Heart right ventricle (tissue), 16 donors: ENCODE data around the gene CERS4. TPM values are rescaled to one million over a fixed set of nuclear protein-coding genes. Genes with fewer than 3 reads are reported as not detected.

Experiments
- ATAC-seq, 8 donors: fragments of 200-7000 bp; cut with Tn5 transposase; one replicate each; pipeline ENCODE4 v1.9.1; 2020; ENCODE audit warnings: mild to moderate bottlenecking in 8 of 8, moderate library complexity in 8 of 8, moderate number of reproducible peaks in 1 of 8
- DNase-seq, 2 donors: peaks; one replicate each; pipeline ENCODE4 v3.0.0-alpha.2; 2020
- H3K27ac ChIP-seq, 10 donors: fragments of 200-600 bp; sonication (generic) in 2 of 10; one replicate each; pipeline versions ENCODE4 v1.5.0 to v1.8.0; 2020 to 2022; ENCODE audit warnings: mild to moderate bottlenecking in 3 of 10
- H3K27me3 ChIP-seq, 7 donors: fragments of 200-600 bp; one replicate each; pipeline ENCODE4 v1.8.0; 2021 to 2022; ENCODE audit warnings: mild to moderate bottlenecking in 2 of 7
- H3K36me3 ChIP-seq, 9 donors: fragments of 200-600 bp; sonication (generic) in 1 of 9; one replicate each; pipeline versions ENCODE4 v1.5.0 to v1.8.0; 2020 to 2022; ENCODE audit warnings: mild to moderate bottlenecking in 2 of 9
- H3K4me1 ChIP-seq, 9 donors: fragments of 200-600 bp; sonication (generic) in 1 of 9; one replicate each; pipeline versions ENCODE4 v1.5.0 to v1.8.0; 2020 to 2022; ENCODE audit warnings: mild to moderate bottlenecking in 4 of 9
- H3K4me3 ChIP-seq, 10 donors: fragments of 200-600 bp; sonication (generic) in 2 of 10; one replicate each; pipeline versions ENCODE4 v1.5.0 to v1.8.0; 2020 to 2022; ENCODE audit warnings: mild to moderate bottlenecking in 7 of 10, moderate library complexity in 2 of 10
- H3K9me3 ChIP-seq, 11 donors: fragments of 200-600 bp in 10 of 11; sonication (generic) in 2 of 11; one replicate each; pipeline versions ENCODE4 v1.5.0 to v1.8.0; 2013 to 2022; ENCODE audit warnings: mild to moderate bottlenecking in 2 of 11, control low read depth in 1 of 11, moderate library complexity in 1 of 11
- CTCF ChIP-seq, 9 donors: fragments of 200-600 bp; sonication (generic) in 2 of 9; IDR thresholded peaks; one replicate each; pipeline versions ENCODE4 v1.5.0 to v1.8.0; 2021 to 2022; ENCODE audit warnings: antibody characterized with exemption in 9 of 9, mild to moderate bottlenecking in 5 of 9, moderate library complexity in 1 of 9
- WGBS, 2 donors: extraction: QIAGEN DNeasy Blood & Tissue Kit; methylation state at CpG; one replicate each; pipeline ENCODE4 v1.1.7; 2013; ENCODE audit warnings: inconsistent platforms in 1 of 2; 5-methylcytosine and 5-hydroxymethylcytosine counted together
- intact Hi-C, 10 donors: fragments of 100-400 bp; cut with DNase I; formaldehyde crosslinking; loops; one replicate each; pipeline versions ENCODE4 v1.11.1 to v1.14.2; 2022
- polyA plus RNA-seq, 2 donors: library from polyadenylated mRNA; stranded (reverse); fragments of 200-250 nt; gene quantifications; one replicate each; pipeline ENCODE4 v1.2.3, GENCODE V29; 2013
- total RNA-seq, 10 donors: library from RNA; stranded (reverse); fragmentation: NEBNext Ultra II Directional in 3 of 10; extraction: Animal tissue kit (Norgen Biotek cat#: 25700) in 3 of 10; gene quantifications; one replicate each; pipeline versions ENCODE4 v1.2.1 to v1.2.4, GENCODE V29; 2021 to 2023
- donor health status: Arrhythmogenic right ventricular cardiomyopathy.
- donor health status: ischemic (EF 13 %, LVEDD 7.1; RV severe dilation, severe dysfunction).
- donor health status: healthy with polysubstance abuse.
- donor health status: DM: no; HTN: yes; CAD: no.
- donor health status: DM: no; HTN: no; CAD: no.
- donor health status: ischemic (EF 25% LVEDD 6.9; RV normal size, moderate dysfunction).
- donor health status: ischemic (EF 25% LVEDD 5.7; RV mildly dilated, moderate dysfunction).
- donor health status: healthy.
- donor health status: DM: yes; HTN: yes; CAD: no.
- donor health status: Ischemic cardiomyopathy.
- donor health status: ischemic (EF 35%, LVEDD 5.7; RV mildly dilated, moderate dysfunction).
- donor health status: nonischemic (EF 11% LVEDD 7.7; RV severe dilation, severe dysfunction).
- donor health status: DM: yes; HTN: yes; CAD: no.
- donor health status: PGD.
- donor health status: ischemic (EF 29% LVEDD 5.4; RV normal size, mild dysfunction).
- donor health status: nonischemic (EF 23%, LVEDD 6.1; RV moderate dilation, normal function).

The CERS4 gene
- total and polyA plus RNA-seq, 12 donors = 13.9 to 28.9 (median 17.9) TPM

GRCh38 chr19:8302357-8302691, 93.2 kb downstream of the CERS4 start:
- no peak overlapping the region for H3K4me3 ChIP-seq
- TF ChIP-seq CTCF (IDR thresholded peaks at IDR 0.05) = no peak
- no peaks in the 10 kb centered on the region for H3K9me3 ChIP-seq
- peaks cover 4 to 28% (median 12%) of the 10 kb centered on the region in 9 donors for H3K4me1 ChIP-seq
- H3K27me3 ChIP-seq = no peaks in the 10 kb centered on the region
- WGBS, 2 donors = 30% methylated on average over 11 of the region's 11 CpGs
- H3K27ac ChIP-seq = peak overlapping the region in 1 of 10 donors; percentile 2
- peaks cover 0 to 6% (median 0%) of the 10 kb centered on the region in 9 donors for H3K36me3 ChIP-seq
- DNase-seq = peak; percentile 73 to 76
- intact Hi-C loops = no loop called here
- peak; percentile 40 to 85 (median 79) for ATAC-seq

GRCh38 chr19:8302734-8303133, 93.6 kb downstream of the CERS4 start:
- peak in 4 of 8 donors; percentile 3 to 19 (median 8) for ATAC-seq
- DNase-seq = no peak
- WGBS, 2 donors = 37 to 58% methylated on average over 7 of the region's 7 CpGs
- H3K4me3 ChIP-seq = no peak overlapping the region
- peaks cover 0 to 6% (median 0%) of the 10 kb centered on the region in 9 donors for H3K36me3 ChIP-seq
- H3K27ac ChIP-seq = peak overlapping the region in 1 of 10 donors; percentile 2
- TF ChIP-seq CTCF (IDR thresholded peaks at IDR 0.05) = no peak
- intact Hi-C loops = no loop called here
- H3K4me1 ChIP-seq = peaks cover 7 to 32% (median 16%) of the 10 kb centered on the region in 9 donors
- peaks cover 0 to 3% (median 0%) of the 10 kb centered on the region in 7 donors for H3K27me3 ChIP-seq
- no peaks in the 10 kb centered on the region for H3K9me3 ChIP-seq

GRCh38 chr19:8304841-8305621, 95.9 kb downstream of the CERS4 start:
- Histone ChIP-seq H3K4me3 (no peak overlapping the region), H3K9me3 (no peaks in the 10 kb centered on the region), H3K36me3 (peaks cover 0 to 15% (median 7%) of the 10 kb centered on the region in 9 donors), H3K27me3 (peaks cover 0 to 5% (median 0%) of the 10 kb centered on the region in 7 donors), H3K4me1 (peaks cover 7 to 52% (median 32%) of the 10 kb centered on the region in 9 donors), H3K27ac (no peak overlapping the region)
- WGBS, 2 donors = 84% methylated on average over 33 of the region's 33 CpGs
- intact Hi-C loops = loop anchor here in 1 of 10 donors (5.0 kb wide), 1 partner anchor 38 kb away; no protein-coding TSS in a partner anchor
- DNase-seq (peak; percentile 4 to 26), ATAC-seq (no peak)
- no peak for TF ChIP-seq CTCF (IDR thresholded peaks at IDR 0.05)

GRCh38 chr19:8305798-8306197, 96.6 kb downstream of the CERS4 start:
- intact Hi-C loops = loop anchor here in 1 of 10 donors (5.0 kb wide), 1 partner anchor 38 kb away; no protein-coding TSS in a partner anchor
- Histone ChIP-seq H3K4me1 (peaks cover 7 to 52% (median 32%) of the 10 kb centered on the region in 9 donors), H3K4me3 (no peak overlapping the region), H3K9me3 (no peaks in the 10 kb centered on the region), H3K27me3 (peaks cover 0 to 5% (median 0%) of the 10 kb centered on the region in 7 donors), H3K36me3 (peaks cover 0 to 23% (median 9%) of the 10 kb centered on the region in 9 donors), H3K27ac (peak overlapping the region in 5 of 10 donors; percentile 3 to 61 (median 47))
- peak in 1 of 2 donors; percentile 3 for DNase-seq
- ATAC-seq = no peak
- WGBS, 2 donors = 81 to 98% methylated on average over 4 of the region's 4 CpGs
- TF ChIP-seq CTCF (IDR thresholded peaks at IDR 0.05) = no peak
